ENCODE data around the gene ISG20. TPM values are rescaled to one million over a fixed set of nuclear protein-coding genes. Genes with fewer than 3 reads are reported as not detected.

The ISG20 gene
- total RNA-seq, 1 donor from 2014 or later = 87.1 TPM

- intact Hi-C loops (cut with micrococcal nuclease) = loop anchor here (5.0 kb wide), 1 partner anchor 48 kb away; no protein-coding TSS in a partner anchor
- Mint-ChIP-seq H3K27ac (no peak overlapping the region), H3K36me3 (ENCODE audit: low read depth) (no peaks in the 10 kb centered on the region), H3K9me3 (no peaks in the 10 kb centered on the region), H3K27me3 (peaks cover 37% of the 10 kb centered on the region), H3K4me3 (peak overlapping the region; percentile 74), H3K4me1 (peaks cover 19% of the 10 kb centered on the region)
- DNase-seq (no peak), ATAC-seq (ENCODE audit: low read depth) (peak; percentile 21)
- no peak for TF ChIP-seq CTCF (IDR thresholded peaks at IDR 0.05)
- ChIA-PET CTCF (no interaction called here), POLR2A (no interaction called here)
Observed at GRCh38 chr15:88704791-88705768, 66.3 kb downstream of the ISG20 start.

GRCh38 chr15:88705769-88706165 is 67.0 kb downstream of the ISG20 start:
- CTCF ChIA-PET = no interaction called here
- ATAC-seq (ENCODE audit: low read depth) (no peak), DNase-seq (no peak)
- no peak for TF ChIP-seq CTCF (IDR thresholded peaks at IDR 0.05)
- Mint-ChIP-seq H3K9me3 (no peaks in the 10 kb centered on the region), H3K27ac (no peak overlapping the region), H3K4me1 (peaks cover 19% of the 10 kb centered on the region), H3K36me3 (ENCODE audit: low read depth) (no peaks in the 10 kb centered on the region), H3K27me3 (peaks cover 40% of the 10 kb centered on the region), H3K4me3 (peak overlapping the region; percentile 64)
- intact Hi-C loops (cut with micrococcal nuclease) = no loop called here
- POLR2A ChIA-PET = interaction anchor here (0.7 kb wide), 1 partner anchor 64 kb away, joined by 3 read pairs; no protein-coding TSS in a partner anchor

Other genes starting within 250 kb of the ISG20 start
- 29.6 and 31.2 TPM in 2 replicates for gene MRPL46, start 171.6 kb upstream of the ISG20 start, total RNA-seq
- 44.7 and 47.0 TPM in 2 replicates for gene MRPS11, start 171.3 kb upstream of the ISG20 start, total RNA-seq
- gene DET1, start 92.3 kb upstream of the ISG20 start, total RNA-seq = 5.7 and 7.1 TPM in 2 replicates
- gene AEN, start 17.7 kb upstream of the ISG20 start, total RNA-seq = 40.1 and 41.9 TPM in 2 replicates
- gene ACAN, start 164.4 kb downstream of the ISG20 start, total RNA-seq = not detected in 2 replicates